BE2C (cell line): Measurements from ENCODE around the gene STUB1.
A peak's percentile ranks its signal among the peaks of the same experiment; 100 is the strongest.

Experiments
- DNase-seq: peaks from one replicate; pipeline ENCODE4 v3.0.0-alpha.2; 2020
- H3K27me3 ChIP-seq: fragments of 250-450 bp; sonication (Bioruptor Pico); 2 replicates; pipeline ENCODE4 v1.5.1; 2020; ENCODE audit warnings: mild to moderate bottlenecking
- H3K36me3 ChIP-seq: fragments of 250-450 bp; sonication (Bioruptor Pico); 2 replicates; pipeline ENCODE4 v1.5.1; 2020; ENCODE audit warnings: mild to moderate bottlenecking
- H3K4me1 ChIP-seq: fragments of 250-450 bp; sonication (Bioruptor Pico); 2 replicates; pipeline ENCODE4 v1.5.1; 2020
- H3K4me3 ChIP-seq: 2 replicates; pipeline ENCODE4 v1.5.1; 2011; ENCODE audit warnings: low read depth, low read length
- H3K9me3 ChIP-seq: fragments of 250-450 bp; sonication (Bioruptor Pico); 2 replicates; pipeline ENCODE4 v1.5.1; 2020
- CTCF ChIP-seq: IDR thresholded peaks from 2 replicates; pipeline ENCODE4 v1.5.1; 2012; ENCODE audit warnings: mild to moderate bottlenecking, low read depth, low read length

Gene STUB1

DNA sequence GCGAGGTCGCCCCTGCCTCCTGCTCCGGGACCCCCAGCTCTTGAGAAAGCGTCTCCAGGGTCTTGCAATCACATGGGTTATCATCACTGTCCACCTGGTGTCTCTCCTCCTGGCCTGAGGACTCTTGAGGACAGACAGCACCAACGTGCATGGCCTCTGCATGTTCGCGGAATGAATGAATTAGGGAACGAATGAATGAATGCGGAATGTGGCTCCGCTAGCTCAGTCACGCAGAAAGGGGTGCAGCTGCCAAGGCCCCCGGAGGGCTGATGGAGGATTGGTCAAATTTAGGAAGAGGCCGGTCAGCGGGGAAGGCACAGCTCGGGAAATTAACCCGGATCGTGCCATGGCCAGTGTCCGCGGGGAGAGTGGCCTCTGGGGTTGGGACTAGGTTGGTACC is 22.1 kb downstream of the STUB1 start:
- H3K4me1 ChIP-seq: peaks cover 3% of the 10 kb centered on the region; the same call in 1 of the 2 replicates
- TF ChIP-seq CTCF: no peak
- DNase-seq: no peak
- H3K27me3 ChIP-seq: no peaks in the 10 kb centered on the region
- no peaks in the 10 kb centered on the region for H3K9me3 ChIP-seq
- H3K36me3 ChIP-seq: peaks cover 12% of the 10 kb centered on the region
- H3K4me3 ChIP-seq: no peak overlapping the region

DNA sequence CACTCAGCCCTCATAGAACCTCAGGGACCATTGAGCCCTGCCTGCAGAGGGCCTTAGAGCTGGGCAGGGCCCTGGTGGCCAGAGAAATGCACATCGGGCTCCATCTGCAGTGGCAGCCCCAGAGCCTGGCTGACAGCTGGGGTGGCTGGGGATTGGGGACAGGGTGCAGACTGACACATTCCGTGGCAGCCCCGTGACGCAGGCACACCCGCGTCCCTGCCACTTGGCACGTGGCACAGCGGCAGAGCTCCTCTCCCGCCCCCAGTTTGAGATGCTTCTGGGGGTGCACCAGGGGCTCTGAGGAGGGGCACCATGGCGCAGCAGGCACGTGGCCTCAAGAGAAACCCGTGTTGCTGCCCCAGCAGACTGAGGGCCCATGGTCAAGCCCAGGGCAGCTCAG is 23.2 kb downstream of the STUB1 start:
- Histone ChIP-seq H3K9me3 (no peaks in the 10 kb centered on the region), H3K36me3 (peaks cover 9% of the 10 kb centered on the region), H3K4me3 (no peak overlapping the region), H3K27me3 (no peaks in the 10 kb centered on the region), H3K4me1 (peaks cover 3% of the 10 kb centered on the region; the same call in 1 of the 2 replicates)
- TF ChIP-seq CTCF: no peak
- no peak for DNase-seq

DNA sequence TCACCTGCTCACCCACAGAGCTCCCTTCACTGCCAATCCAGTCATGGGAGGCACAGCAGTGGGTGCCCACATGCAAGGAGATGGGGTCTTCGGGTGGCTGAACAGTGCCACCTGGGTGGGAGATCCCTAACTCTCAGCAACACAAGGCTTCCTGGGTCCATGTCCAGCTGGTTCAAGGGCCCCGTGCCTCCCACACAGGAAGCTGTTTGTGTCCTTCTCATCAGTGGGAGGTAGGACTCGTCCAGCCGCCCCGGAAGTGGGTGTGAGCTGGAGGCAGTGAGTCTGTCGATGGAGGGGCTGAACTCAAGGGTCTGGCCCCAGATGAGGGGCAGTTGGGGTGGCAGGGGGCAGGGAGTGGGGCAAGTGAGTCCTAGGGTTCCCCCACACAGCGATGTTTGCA is 23.8 kb downstream of the STUB1 start:
- peaks cover 4% of the 10 kb centered on the region for H3K4me1 ChIP-seq
- no peak for DNase-seq
- peaks cover 9% of the 10 kb centered on the region for H3K36me3 ChIP-seq
- peak overlapping the region; percentile 72; the same call in 1 of the 2 replicates for H3K4me3 ChIP-seq
- H3K9me3 ChIP-seq: no peaks in the 10 kb centered on the region
- no peak for TF ChIP-seq CTCF
- no peaks in the 10 kb centered on the region for H3K27me3 ChIP-seq

- Histone ChIP-seq H3K27me3 (no peaks in the 10 kb centered on the region), H3K4me3 (peak overlapping the region; percentile 72), H3K36me3 (peaks cover 9% of the 10 kb centered on the region), H3K4me1 (peaks cover 9% of the 10 kb centered on the region), H3K9me3 (no peaks in the 10 kb centered on the region)
- no peak for DNase-seq
- no peak for TF ChIP-seq CTCF
These were observed 24.6 kb downstream of the STUB1 start for GRCh38 chr16:704552-705380.

DNA sequence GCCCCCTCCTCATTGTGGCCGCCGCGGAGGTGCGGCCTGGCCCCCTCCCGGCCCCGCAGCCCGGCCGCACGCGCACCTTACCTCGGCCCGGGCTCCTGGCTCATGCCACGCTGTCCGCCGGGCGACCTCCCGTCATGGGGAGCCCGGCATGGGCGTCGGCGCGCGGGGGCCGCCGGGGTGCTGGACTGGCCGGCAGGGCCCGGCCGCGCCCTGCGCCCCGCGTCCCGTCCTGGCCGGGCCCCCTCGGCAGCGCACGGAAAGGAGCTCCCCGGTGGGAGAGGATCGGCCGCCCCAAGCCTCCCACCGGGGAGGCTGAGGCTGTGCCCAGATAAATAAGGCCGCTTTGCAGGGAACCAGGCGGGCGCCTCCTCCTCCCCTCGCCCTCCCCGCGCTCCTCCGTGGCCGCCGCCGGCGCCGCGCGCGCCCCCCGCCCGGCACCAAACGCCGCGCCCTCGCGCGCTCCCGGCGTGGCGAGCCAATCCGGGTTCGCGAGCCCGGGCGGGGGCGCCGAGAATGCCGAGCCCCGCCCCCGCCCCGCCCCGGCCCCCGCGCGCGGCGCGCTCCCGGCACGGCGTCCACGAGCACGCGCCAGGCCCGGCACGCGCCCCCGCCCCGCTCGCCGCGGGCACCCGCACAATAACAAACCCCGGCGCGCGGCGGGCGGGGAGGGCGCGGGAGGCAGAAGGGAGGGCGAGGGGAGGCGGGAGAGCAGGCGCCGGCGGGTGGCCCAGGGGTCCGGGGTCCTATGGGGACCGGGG is 25.4 kb downstream of the STUB1 start, which contains the start of gene FBXL16:
Gene FBXL16, minus strand, starts transcription at position 371 of the 758 bp plus-strand sequence. CDS start 8,396 bp downstream, outside the sequence.
- TF ChIP-seq CTCF: no peak
- DNase-seq: peak; percentile 83
- H3K9me3 ChIP-seq: no peaks in the 10 kb centered on the region
- peak within 1 kb of the TSS; percentile 72 for H3K4me3 ChIP-seq
- H3K4me1 ChIP-seq: peaks cover 18% of the 10 kb centered on the region
- peaks cover 9% of the 10 kb centered on the region for H3K36me3 ChIP-seq
- H3K27me3 ChIP-seq: no peaks in the 10 kb centered on the region
